H1 (cell line): ENCODE results near the gene CACNG4. TPM values are rescaled to one million over a fixed set of nuclear protein-coding genes. Genes with fewer than 3 reads are reported as not detected.

Experiments used
- CTCF ChIA-PET: fragments of 300-600 bp; sonication (Branson Sonifier 250); formaldehyde crosslinking; loops from one replicate; lab custom pipeline; 2021; ENCODE audit not compliant: partially characterized antibody; lab: Charles Lee
- POLR2A ChIA-PET: fragments of 300-600 bp; sonication (Branson Sonifier 250); formaldehyde crosslinking; loops from one replicate; lab custom pipeline; 2021; ENCODE audit warnings: inconsistent platforms; ENCODE audit not compliant: partially characterized antibody; lab: Charles Lee
- DNase-seq, 2 experiments: peaks; one replicate each; pipeline versions ENCODE4 v3.0.0 to v3.0.0-alpha.2; 2010 to 2022; ENCODE audit warnings: low spot score in 2 of 2, low read depth in 1 of 2, mixed read lengths in 1 of 2
- FAIRE-seq: peaks from 2 replicates; lab custom pipeline; 2011; peaks lifted over from hg19 to GRCh38; lab: Jason Lieb, UNC
- H2AFZ ChIP-seq: 2 replicates; pipeline ENCODE4 v1.8.1; 2012; ENCODE audit warnings: low read length, inconsistent platforms
- H2AK5ac ChIP-seq: 2 replicates; pipeline ENCODE4 v1.6.1; 2013; ENCODE audit warnings: low read depth, low read length
- H2BK120ac ChIP-seq: replicated peaks from 2 replicates; pipeline ENCODE3; 2013; ENCODE audit warnings: low read depth, low read length, inconsistent platforms
- H2BK12ac ChIP-seq: 2 replicates; pipeline ENCODE4 v1.6.1; 2013; ENCODE audit warnings: low read depth, low read length
- H2BK15ac ChIP-seq: 2 replicates; pipeline ENCODE4 v1.6.1; 2013; ENCODE audit warnings: low read length
- H2BK20ac ChIP-seq: 2 replicates; pipeline ENCODE4 v1.6.1; 2013; ENCODE audit warnings: low read length
- H2BK5ac ChIP-seq: 2 replicates; pipeline ENCODE4 v1.6.1; 2013; ENCODE audit warnings: low read depth, low read length
- H3K14ac ChIP-seq: 2 replicates; pipeline ENCODE4 v1.6.1; 2013; ENCODE audit warnings: inconsistent platforms; ENCODE audit not compliant: insufficient read length
- H3K18ac ChIP-seq: 2 replicates; pipeline ENCODE4 v1.6.1; 2013; ENCODE audit warnings: low read length; ENCODE audit errors: extremely low read depth
- H3K23ac ChIP-seq: 2 replicates; pipeline ENCODE4 v1.6.1; 2013; ENCODE audit warnings: inconsistent platforms; ENCODE audit not compliant: insufficient read length
- H3K23me2 ChIP-seq: 2 replicates; pipeline ENCODE4 v1.6.1; 2013; ENCODE audit warnings: low read depth, low read length
- H3K27ac ChIP-seq: 2 replicates; pipeline ENCODE4 v1.6.1; 2011; ENCODE audit warnings: low read depth, low read length, inconsistent platforms
- H3K27me3 ChIP-seq, 4 experiments: replicated peaks in 1 of 4; 1 replicate in 1 of 4; 2 replicates in 3 of 4; pipeline versions ENCODE4 v1.6.1 to v1.8.1; 2011 to 2013; ENCODE audit warnings: low read length in 3 of 4, mild to moderate bottlenecking in 3 of 4, inconsistent platforms in 2 of 4, mixed read lengths in 2 of 4, moderate library complexity in 1 of 4; ENCODE audit not compliant: control insufficient read depth in 3 of 4, insufficient read depth in 3 of 4; ENCODE audit errors: extremely low read depth in 1 of 4
- H3K36me3 ChIP-seq, 4 experiments: 2 replicates each; pipeline versions ENCODE4 v1.6.1 to v1.8.1; 2011 to 2013; ENCODE audit warnings: mild to moderate bottlenecking in 4 of 4, low read length in 3 of 4, moderate library complexity in 2 of 4, control low read depth in 1 of 4, inconsistent platforms in 1 of 4; ENCODE audit not compliant: insufficient read depth in 4 of 4, control insufficient read depth in 2 of 4
- H3K4ac ChIP-seq: replicated peaks from 2 replicates; pipeline ENCODE3; 2013; ENCODE audit warnings: low read length, low read depth, mixed read lengths, inconsistent platforms; ENCODE audit not compliant: insufficient read length
- H3K4me1 ChIP-seq, 4 experiments: replicated peaks in 1 of 4; 1 replicate in 1 of 4; 2 replicates in 3 of 4; pipeline versions ENCODE4 v1.6.1 to v1.8.1; 2011 to 2013; ENCODE audit warnings: low read length in 3 of 4, inconsistent platforms in 2 of 4, mixed read lengths in 1 of 4; ENCODE audit not compliant: insufficient read depth in 4 of 4, control insufficient read depth in 3 of 4
- H3K4me2 ChIP-seq, 2 experiments: 2 replicates each; pipeline versions ENCODE4 v1.6.1 to v1.8.1; 2011 to 2013; ENCODE audit warnings: low read depth in 2 of 2, low read length in 2 of 2, control low read depth in 1 of 2, inconsistent platforms in 1 of 2, mild to moderate bottlenecking in 1 of 2; ENCODE audit not compliant: insufficient read depth in 1 of 2
- H3K4me3 ChIP-seq, 4 experiments: fragments of 200-600, 300-600 bp in 1 of 4; sonication (generic), shearing (Covaris generic), sonication (Bioruptor Twin) in 1 of 4; 2 replicates each; pipeline versions ENCODE4 v1.5.1 to v1.8.1; 2011 to 2016; ENCODE audit warnings: low read length in 4 of 4, low read depth in 3 of 4, control low read depth in 2 of 4, inconsistent platforms in 2 of 4, mild to moderate bottlenecking in 2 of 4, mixed read lengths in 1 of 4, moderate library complexity in 1 of 4; ENCODE audit not compliant: insufficient read depth in 2 of 4; ENCODE audit errors: extremely low read depth in 1 of 4
- H3K56ac ChIP-seq: replicated peaks from 2 replicates; pipeline ENCODE3; 2013; ENCODE audit warnings: low read depth, mild to moderate bottlenecking, mixed read lengths, low read length, inconsistent platforms; ENCODE audit not compliant: insufficient read length
- H3K79me1 ChIP-seq: 2 replicates; pipeline ENCODE4 v1.6.1; 2013; ENCODE audit warnings: low read depth, low read length, control low read depth
- H3K79me2 ChIP-seq, 2 experiments: 2 replicates each; pipeline versions ENCODE4 v1.6.1 to v1.8.1; 2012 to 2013; ENCODE audit warnings: low read length in 2 of 2, mild to moderate bottlenecking in 2 of 2, inconsistent platforms in 1 of 2; ENCODE audit not compliant: insufficient read depth in 2 of 2, control insufficient read depth in 1 of 2
- H3K9ac ChIP-seq, 4 experiments: replicated peaks in 1 of 4; 1 replicate in 1 of 4; 2 replicates in 3 of 4; pipeline versions ENCODE4 v1.6.1 to v1.8.1; 2011 to 2013; ENCODE audit warnings: low read depth in 3 of 4, low read length in 3 of 4, control low read depth in 2 of 4, mild to moderate bottlenecking in 2 of 4, moderate library complexity in 2 of 4, inconsistent platforms in 1 of 4; ENCODE audit errors: extremely low read depth in 1 of 4
- H3K9me3 ChIP-seq, 2 experiments: 2 replicates each; pipeline versions ENCODE4 v1.6.1 to v1.8.1; 2012 to 2013; ENCODE audit warnings: mild to moderate bottlenecking in 2 of 2, moderate library complexity in 2 of 2, control low read depth in 1 of 2, inconsistent platforms in 1 of 2, low read depth in 1 of 2, low read length in 1 of 2, mixed read lengths in 1 of 2; ENCODE audit not compliant: insufficient read depth in 2 of 2
- H4K20me1 ChIP-seq, 2 experiments: replicated peaks in 1 of 2; 2 replicates each; pipeline versions ENCODE3 to v1.8.1; 2011 to 2013; ENCODE audit warnings: inconsistent platforms in 2 of 2, low read length in 2 of 2, mild to moderate bottlenecking in 1 of 2; ENCODE audit not compliant: insufficient read depth in 2 of 2, control insufficient read depth in 1 of 2
- H4K5ac ChIP-seq: 2 replicates; pipeline ENCODE4 v1.6.1; 2013; ENCODE audit warnings: low read length, low read depth, mixed read lengths, inconsistent platforms; ENCODE audit not compliant: insufficient read length
- H4K8ac ChIP-seq: 2 replicates; pipeline ENCODE4 v1.8.0; 2013; ENCODE audit warnings: mild to moderate bottlenecking, moderate library complexity, low read length, inconsistent platforms; ENCODE audit not compliant: insufficient read depth; ENCODE audit errors: extremely low read depth
- H4K91ac ChIP-seq: replicated peaks from 2 replicates; pipeline ENCODE3; 2013; ENCODE audit warnings: low read length, mixed read lengths, inconsistent platforms; ENCODE audit not compliant: insufficient read length
- BCL11A ChIP-seq, 2 experiments: IDR thresholded peaks; one replicate each; pipeline ENCODE4 v1.6.1; 2011; ENCODE audit warnings: low read depth in 2 of 2, low read length in 2 of 2, mild to moderate bottlenecking in 2 of 2
- BRCA1 ChIP-seq: IDR thresholded peaks from 2 replicates; pipeline ENCODE4 v1.6.1; 2012; ENCODE audit warnings: low read depth, low read length, improper control_type of control experiment
- CBX5 ChIP-seq: fragments of 300-800, 300-1000 bp; sonication (generic); IDR thresholded peaks from 2 replicates; pipeline ENCODE4 v1.7.1; 2016; ENCODE audit warnings: antibody characterized with exemption, low read length, low read depth
- E2F6 ChIP-seq: IDR thresholded peaks from 2 replicates; pipeline ENCODE4 v1.6.1; 2012; ENCODE audit warnings: inconsistent platforms
- EGR1 ChIP-seq: IDR thresholded peaks from 2 replicates; pipeline ENCODE4 v1.6.1; 2011; ENCODE audit warnings: low read depth, low read length, borderline replicate concordance
- EZH2 ChIP-seq: fragments of 200-600 bp; sonication (generic); IDR thresholded peaks from 2 replicates; pipeline ENCODE4 v1.7.1; 2012; ENCODE audit warnings: low read depth, mild to moderate bottlenecking, moderate library complexity, low read length, inconsistent platforms; ENCODE audit not compliant: severe bottlenecking
- MAFK ChIP-seq: IDR thresholded peaks from 2 replicates; pipeline ENCODE4 v1.6.1; 2012; ENCODE audit warnings: low read depth, mild to moderate bottlenecking, improper control_type of control experiment, low read length
- POLR2A ChIP-seq, 2 experiments: IDR thresholded peaks; 1 replicate in 1 of 2; 2 replicates in 1 of 2; pipeline ENCODE4 v1.6.1; 2011; ENCODE audit warnings: low read depth in 2 of 2, low read length in 2 of 2, mild to moderate bottlenecking in 2 of 2; ENCODE audit errors: control extremely low read depth in 1 of 2
- RFX5 ChIP-seq: IDR thresholded peaks from 2 replicates; pipeline ENCODE4 v1.6.1; 2011; ENCODE audit warnings: low read depth, low read length, improper control_type of control experiment, borderline replicate concordance
- SAP30 ChIP-seq: fragments of 300-600 bp; sonication (generic); IDR thresholded peaks from 2 replicates; pipeline ENCODE4 v1.7.1; 2012; ENCODE audit warnings: low read length, moderate library complexity, mild to moderate bottlenecking, inconsistent platforms; ENCODE audit not compliant: insufficient read depth, insufficient replicate concordance
- SIRT6 ChIP-seq: IDR thresholded peaks from one replicate; pipeline ENCODE4 v1.7.1; 2012; ENCODE audit warnings: low read length, inconsistent platforms
- SIX5 ChIP-seq: IDR thresholded peaks from 2 replicates; pipeline ENCODE4 v1.6.1; 2011; ENCODE audit warnings: mild to moderate bottlenecking, low read depth, low read length
- ZNF274 ChIP-seq: IDR thresholded peaks from 2 replicates; pipeline ENCODE4 v1.7.0; 2012; ENCODE audit warnings: low read length, borderline replicate concordance; ENCODE audit errors: extremely low read depth
- WGBS, 2 experiments: shearing (Covaris generic) in 1 of 2; methylation state at CpG; one replicate each; pipeline versions ENCODE4 v1.1.6 to v1.1.7; 2013 to 2015; ENCODE audit warnings: low lambda C conversion rate in 2 of 2, mixed read lengths in 2 of 2, inconsistent platforms in 1 of 2, low coverage in 1 of 2, missing lambda C conversion rate in 1 of 2; ENCODE audit not compliant: insufficient replicate concordance in 2 of 2, insufficient coverage in 1 of 2, insufficient read length in 1 of 2; ENCODE audit errors: extremely low coverage in 1 of 2, missing lambda C conversion rate in 1 of 2; 5-methylcytosine and 5-hydroxymethylcytosine counted together
- polyA plus RNA-seq, 7 experiments: library from polyadenylated mRNA; depleted of rRNA in 3 of 7; stranded (reverse) in 5 of 7; unstranded in 2 of 7; fragments of >200 nt in 5 of 7; fragments of 200-250 nt in 2 of 7; gene quantifications; 1 replicate in 5 of 7; 2 replicates in 1 of 7; 4 replicates in 1 of 7; pipeline versions ENCODE4 v1.2.1 to v1.2.3, GENCODE V29; 2011 to 2013; ENCODE audit warnings: missing spikeins in 2 of 7, mixed read lengths in 2 of 7
- total RNA-seq: library from RNA; stranded (reverse); fragmentation: NEBNext Ultra II Directional; extraction: Animal tissue kit (Norgen Biotek cat#: 25700); gene quantifications from 2 replicates; pipeline ENCODE4 v1.2.1, GENCODE V29; 2021

CACNG4 gene
- total and polyA plus RNA-seq, 2 of the 8 experiments (the other 6 are each of a cell fraction or from before 2014, with no cell fraction given), result 3.6 to 5.6 TPM

- Histone ChIP-seq H3K4me3 (no peak overlapping the region), H2BK15ac (no peak overlapping the region), H4K91ac (no peak overlapping the region), H3K23ac (no peak overlapping the region), H3K36me3 (no peaks in the 10 kb centered on the region), H3K27ac (no peak overlapping the region), H2BK120ac (no peak overlapping the region), H3K23me2 (no peaks in the 10 kb centered on the region), H3K56ac (no peak overlapping the region), H3K27me3 (no peaks in the 10 kb centered on the region), H2BK5ac (no peak overlapping the region), H3K4me2 (no peak overlapping the region), H4K8ac (0 out of 2 replicates have a peak overlapping the region, but pooled peaks have one; percentile 57), H4K20me1 (no peaks in the 10 kb centered on the region), H2AK5ac (no peak overlapping the region), H3K14ac (no peak overlapping the region), H3K4ac (no peak overlapping the region), H4K5ac (no peak overlapping the region), H3K4me1 (no peaks in the 10 kb centered on the region), H3K9ac (no peak overlapping the region), H2BK12ac (no peak overlapping the region), H3K9me3 (no peaks in the 10 kb centered on the region), H2BK20ac (no peak overlapping the region), H3K18ac (no peak overlapping the region), H3K79me1 (no peaks in the 10 kb centered on the region), H3K79me2 (no peaks in the 10 kb centered on the region), H2AFZ (peak overlapping the region; percentile 47; the same call in 1 of the 2 replicates)
- 67% methylated on average over 3 of the region's 3 CpGs; no CpG with 5 or more reads in 1 of the 2 experiments for WGBS, 2 experiments
- ChIA-PET CTCF (interaction anchor here (0.7 to 3.5 kb wide), 6 partner anchors 10 to 154 kb away, joined by 3 to 17 read pairs (median 4); no protein-coding TSS in a partner anchor), POLR2A (no interaction called here)
- DNase-seq (peak in 1 of 2 experiments; percentile 56), FAIRE-seq (no peak)
- TF ChIP-seq SAP30, result no peak
- TF ChIP-seq BCL11A (IDR thresholded peaks at IDR 0.05; ENCODE audit: low read depth in 2 of 2, low read length in 2 of 2), result no peak
- no peak for TF ChIP-seq EGR1
- TF ChIP-seq SIX5, result peak; percentile 25; the same call in 1 of the 2 replicates
- TF ChIP-seq RFX5, result no peak
- TF ChIP-seq BRCA1, result no peak
- no peak for TF ChIP-seq EZH2
- TF ChIP-seq E2F6, result no peak
- no peak for TF ChIP-seq MAFK
- TF ChIP-seq SIRT6, result no peak
- TF ChIP-seq CBX5, result no peak
- TF ChIP-seq POLR2A (IDR thresholded peaks at IDR 0.05; ENCODE audit: control extremely low read depth in 1 of 2, low read depth in 2 of 2, low read length in 2 of 2), result no peak
- no peak for TF ChIP-seq ZNF274
Observed at GRCh38 chr17:66930933-66931332, 33.6 kb upstream of the CACNG4 start.
